Inferior parietal cortex (tissue), 1 donor: ENCODE measurements around the gene HES7.
A peak's percentile ranks its signal among the peaks of the same experiment; 100 is the strongest.
"Not testable (repeated sequence)": the region's sequence is repeated elsewhere in the genome, so short reads cannot be mapped to it uniquely, and the experiment has no call there.

Source experiments
- DNase-seq: peaks from one replicate; pipeline ENCODE4 v3.0.0-alpha.2; 2016; ENCODE audit errors: extremely low spot score

The HES7 gene

DNA sequence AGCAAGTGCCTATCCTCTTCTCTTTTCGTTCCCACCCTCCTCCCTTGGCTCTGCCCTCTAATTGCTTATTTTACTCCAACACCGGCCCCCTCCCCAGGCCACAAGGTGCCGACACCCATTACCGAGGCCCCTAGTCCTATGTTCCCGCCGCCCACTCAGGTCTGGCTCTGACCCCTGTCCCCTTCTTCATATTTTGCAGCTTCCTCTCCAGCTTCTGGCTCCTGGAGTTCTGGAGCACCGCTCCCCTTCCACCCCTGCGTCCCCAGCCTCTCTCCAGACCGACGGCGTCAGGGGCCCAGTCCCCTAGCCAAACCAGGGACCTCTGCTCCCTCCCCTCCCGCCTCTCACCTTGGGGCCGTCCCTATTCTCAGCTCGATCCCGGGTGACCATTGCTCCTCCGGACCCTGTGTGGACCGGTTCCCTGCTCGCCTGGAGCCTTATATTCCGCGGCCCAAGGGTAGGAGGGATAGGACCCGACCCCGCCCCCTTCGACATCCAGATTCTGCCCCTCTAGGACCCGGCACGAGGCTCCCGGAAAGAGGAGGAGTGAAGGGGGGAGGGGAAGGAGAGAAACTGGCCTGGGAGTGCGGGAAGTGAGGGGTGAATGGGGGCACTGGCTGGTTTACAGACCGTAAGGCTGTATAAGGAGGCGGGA is at the start of gene HES7:
TSS of gene HES7 (minus strand) at position 412 of the 655 bp plus-strand sequence. CDS start at position 390, 22 bp downstream.
- no peak for DNase-seq

DNA sequence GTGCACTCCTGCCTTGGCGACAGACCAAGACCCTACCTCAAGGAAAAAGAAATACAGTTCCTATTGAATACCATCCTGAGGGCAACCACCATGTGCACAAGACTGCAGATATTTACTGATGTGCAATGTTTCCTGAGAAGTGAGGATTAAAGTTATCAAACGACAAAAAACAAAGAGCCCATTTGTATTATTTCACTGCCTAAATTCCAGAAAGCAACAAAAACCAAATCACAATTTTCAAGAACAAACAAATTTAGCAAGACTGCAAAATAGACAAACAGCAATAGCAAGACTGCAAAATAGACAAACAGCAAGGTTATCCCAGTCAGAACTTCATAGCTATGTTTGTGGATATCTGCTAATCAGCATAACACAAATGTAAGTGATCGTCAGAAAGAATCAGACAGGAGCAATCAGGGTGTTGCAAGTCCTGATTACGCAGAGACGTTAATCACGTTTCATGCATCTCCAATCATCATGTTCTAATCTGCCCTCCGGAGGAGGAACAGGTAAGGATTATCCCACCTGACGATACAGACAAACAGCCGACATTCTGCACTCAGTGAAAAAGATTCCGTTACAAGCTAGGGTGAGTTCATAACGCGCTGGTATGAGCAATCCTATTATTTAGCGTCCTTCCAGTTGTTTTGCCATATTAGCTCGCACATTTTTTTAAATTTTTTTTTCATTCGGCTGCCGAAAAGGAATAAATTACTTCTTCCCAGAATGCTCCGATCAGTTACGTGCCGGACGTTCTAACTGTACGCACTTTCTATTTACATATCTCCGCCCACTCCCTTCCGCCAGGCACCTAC is 49.4 kb upstream of the HES7 start:
- DNase-seq: peak; percentile 95

GRCh38 chr17:8170186-8170585 is 46.3 kb upstream of the HES7 start:
- DNase-seq: not testable (repeated sequence)

DNA sequence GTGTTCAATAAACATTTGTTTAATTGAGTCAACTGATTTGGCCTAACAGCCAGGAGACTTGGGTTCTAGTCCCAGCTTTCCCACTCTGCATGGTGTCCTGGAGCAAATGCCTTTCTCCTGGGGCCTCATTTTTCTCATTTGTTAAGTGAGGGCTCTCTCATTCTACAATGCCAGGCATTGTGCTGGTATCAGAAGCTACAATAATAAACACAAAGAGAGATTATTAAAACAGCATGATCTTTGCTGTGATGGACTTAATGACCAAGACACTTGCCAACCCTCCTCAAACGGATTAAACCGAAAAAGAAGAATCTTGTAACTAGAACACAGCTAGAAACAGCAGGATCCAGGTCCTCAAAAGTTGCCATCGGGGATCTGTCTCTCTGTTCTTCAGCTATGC is 43.6 kb upstream of the HES7 start:
- DNase-seq: no peak

GRCh38 chr17:8166731-8167130 is 42.8 kb upstream of the HES7 start:
- no peak for DNase-seq

GRCh38 chr17:8164815-8165131 is 40.9 kb upstream of the HES7 start:
- no peak for DNase-seq

GRCh38 chr17:8163978-8164814 is 40.3 kb upstream of the HES7 start:
- peak; percentile 67 for DNase-seq

GRCh38 chr17:8162997-8163977 is 39.4 kb upstream of the HES7 start:
- DNase-seq: no peak

DNA sequence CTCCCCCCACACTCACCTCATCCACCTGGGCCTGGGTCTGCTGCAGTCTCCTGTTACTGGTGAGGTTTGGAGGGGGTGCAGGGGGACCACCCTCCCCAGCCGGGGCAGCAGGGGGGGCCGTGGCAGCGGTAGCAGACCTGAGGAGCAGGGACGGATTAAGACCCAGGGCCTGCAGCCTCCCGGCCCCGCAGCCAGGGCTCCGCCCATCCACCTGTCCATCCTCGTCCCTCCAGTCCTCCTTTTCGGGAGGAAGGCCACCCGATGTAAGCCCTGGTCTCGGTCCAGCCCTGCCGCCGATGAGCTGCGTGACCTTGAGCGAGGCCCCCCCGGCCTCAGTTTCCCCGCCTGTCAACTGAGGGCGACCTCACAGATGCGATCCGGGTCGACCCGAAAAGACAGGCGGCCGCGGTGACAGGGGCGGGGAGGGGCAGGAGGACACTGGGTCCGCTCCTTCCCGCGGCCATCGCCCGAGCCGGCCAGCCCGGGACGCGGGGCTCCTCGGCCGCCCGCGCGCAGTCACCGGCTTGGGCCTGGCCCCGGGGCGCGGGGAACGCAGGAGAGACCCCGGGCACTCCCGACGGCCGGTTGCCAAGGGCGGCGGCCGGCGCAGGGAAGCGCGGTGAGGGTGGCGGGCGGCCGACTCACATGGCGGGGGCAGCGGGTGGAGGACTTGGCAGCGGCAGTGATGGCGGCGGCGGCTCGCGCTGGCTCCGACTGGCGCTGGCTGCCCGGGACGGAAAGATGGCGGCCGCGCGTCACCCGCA is 38.5 kb upstream of the HES7 start, which contains the start of gene VAMP2:
TSS of gene VAMP2 (minus strand) at position 716 of the 764 bp plus-strand sequence. CDS start at position 647, 69 bp downstream.
- DNase-seq: peak; percentile 70

GRCh38 chr17:8161289-8162232 is 37.7 kb upstream of the HES7 start:
- no peak for DNase-seq

DNA sequence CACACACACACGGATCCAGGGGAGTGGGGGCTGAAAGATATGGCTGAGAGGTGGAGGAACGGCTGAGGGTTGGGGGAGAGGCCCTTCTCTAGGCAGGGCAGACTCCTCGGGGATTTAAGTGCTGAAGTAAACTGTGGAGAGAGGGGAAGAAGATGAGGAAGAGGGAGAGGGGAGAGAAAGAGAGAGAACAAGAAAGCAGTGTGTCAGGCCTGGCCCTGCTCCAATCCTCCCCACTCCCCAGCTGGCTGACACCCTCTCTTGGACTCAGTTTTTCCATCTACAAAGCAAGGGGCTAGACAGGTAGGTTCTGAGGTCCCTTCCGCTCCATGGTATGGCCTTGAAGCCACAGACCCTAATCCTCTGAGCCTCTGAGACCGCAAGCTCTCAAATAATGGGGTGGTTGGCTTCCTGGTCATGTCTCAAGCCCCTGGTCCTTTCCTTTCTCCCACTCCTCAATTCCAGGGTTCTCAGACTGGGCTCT is 36.9 kb upstream of the HES7 start:
- no peak for DNase-seq

- no peak for DNase-seq
Observed at GRCh38 chr17:8160224-8160577, 36.3 kb upstream of the HES7 start.

DNA sequence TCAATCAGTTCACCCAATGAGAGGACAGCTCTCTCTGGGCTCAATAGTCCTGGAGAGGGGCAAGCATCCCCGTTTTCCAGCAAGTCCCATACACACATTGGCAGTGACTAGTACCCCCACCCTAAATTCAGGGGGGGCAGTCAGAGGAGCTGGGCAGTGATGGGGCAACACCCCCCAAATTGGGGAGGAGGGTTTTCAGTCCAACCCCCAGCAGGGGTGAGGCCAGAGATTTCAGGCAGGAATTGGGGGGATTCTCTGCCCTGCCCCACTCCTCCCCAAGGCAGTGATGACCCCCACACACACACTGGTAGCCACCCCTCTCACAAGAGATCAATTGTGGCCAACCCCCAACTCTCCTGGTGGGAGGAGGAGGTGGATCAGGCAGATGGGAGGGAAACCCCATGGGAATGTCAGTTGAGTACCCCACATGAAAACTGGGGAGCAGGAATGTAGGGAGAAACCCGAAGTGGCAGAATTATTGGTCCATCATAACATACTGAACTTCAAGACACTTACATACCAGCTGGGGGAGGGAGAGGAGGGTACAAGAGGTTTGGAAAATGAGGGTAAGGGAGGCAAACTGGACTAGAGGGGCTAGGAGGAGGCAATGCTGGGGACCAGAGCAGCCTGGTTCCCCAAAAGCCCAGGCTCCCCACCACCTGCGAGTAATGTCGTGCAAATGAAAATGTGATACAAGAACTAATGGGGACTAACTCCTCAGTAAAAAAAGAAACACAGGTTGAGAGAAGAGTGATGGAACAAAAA is 35.7 kb upstream of the HES7 start:
- DNase-seq: no peak

GRCh38 chr17:8159032-8159400 is 35.1 kb upstream of the HES7 start:
- no peak for DNase-seq

- DNase-seq: peak; percentile 96
Observed at GRCh38 chr17:8158267-8159031, 34.5 kb upstream of the HES7 start.

GRCh38 chr17:8156246-8156992 is 32.5 kb upstream of the HES7 start:
- DNase-seq: peak; percentile 99

DNA sequence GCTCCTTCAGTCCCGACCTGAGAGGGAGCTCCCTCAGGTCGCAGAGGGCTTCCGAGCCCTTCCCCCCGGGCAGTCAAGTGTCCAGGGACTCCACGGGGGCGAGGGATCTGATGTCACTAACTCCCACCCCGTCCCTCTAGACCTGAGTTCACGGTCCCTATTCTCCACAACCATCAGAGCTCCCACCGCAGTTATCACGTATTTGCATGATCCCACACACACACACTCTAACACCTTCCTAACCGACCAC is 32.0 kb upstream of the HES7 start:
- no peak for DNase-seq
